Lung (tissue), 12 donors: ENCODE results near the gene ITPKB. TPM values are rescaled to one million over a fixed set of nuclear protein-coding genes. Genes with fewer than 3 reads are reported as not detected.
A peak's percentile ranks its signal among the peaks of the same experiment; 100 is the strongest.

Experiments used
- ATAC-seq: fragments of 200-7000 bp; cut with Tn5 transposase; one replicate; pipeline ENCODE4 v1.9.1; 2020; ENCODE audit warnings: moderate number of reproducible peaks; ENCODE audit not compliant: insufficient read depth, low FRiP score
- DNase-seq, 3 donors: peaks; one replicate each; pipeline ENCODE4 v3.0.0-alpha.2; 2013 to 2017
- H3K27ac ChIP-seq, 2 donors: one replicate each; pipeline ENCODE4 v1.5.1; 2013; ENCODE audit warnings: mild to moderate bottlenecking in 2 of 2, moderate library complexity in 2 of 2, control low read depth in 1 of 2, inconsistent platforms in 1 of 2, low read depth in 1 of 2, low read length in 1 of 2
- H3K27me3 ChIP-seq, 3 donors: one replicate each; pipeline ENCODE4 v1.5.1; 2013; ENCODE audit warnings: low read length in 2 of 3; ENCODE audit not compliant: control insufficient read depth in 3 of 3, insufficient read depth in 3 of 3
- H3K36me3 ChIP-seq, 4 donors: one replicate each; pipeline ENCODE4 v1.5.1; 2013; ENCODE audit warnings: low read length in 4 of 4, mild to moderate bottlenecking in 1 of 4, moderate library complexity in 1 of 4; ENCODE audit not compliant: control insufficient read depth in 4 of 4, insufficient read depth in 4 of 4
- H3K4me1 ChIP-seq, 5 donors: one replicate each; pipeline ENCODE4 v1.5.1; 2013; ENCODE audit warnings: low read length in 5 of 5, mild to moderate bottlenecking in 2 of 5, moderate library complexity in 1 of 5; ENCODE audit not compliant: control insufficient read depth in 5 of 5, insufficient read depth in 5 of 5
- H3K4me3 ChIP-seq: one replicate; pipeline ENCODE4 v1.5.1; 2013; ENCODE audit warnings: mild to moderate bottlenecking, control low read depth, moderate library complexity
- H3K9ac ChIP-seq, 2 donors: one replicate each; pipeline ENCODE4 v1.5.1; 2013; ENCODE audit warnings: low read length in 2 of 2, control low read depth in 1 of 2; ENCODE audit not compliant: insufficient read depth in 1 of 2
- H3K9me3 ChIP-seq, 4 donors: one replicate each; pipeline ENCODE4 v1.5.1; 2013; ENCODE audit warnings: low read length in 3 of 4, mild to moderate bottlenecking in 1 of 4, moderate library complexity in 1 of 4; ENCODE audit not compliant: control insufficient read depth in 4 of 4, insufficient read depth in 3 of 4
- CTCF ChIP-seq: IDR thresholded peaks from 2 replicates; pipeline ENCODE4 v1.5.1; 2012; ENCODE audit warnings: mild to moderate bottlenecking; ENCODE audit errors: control extremely low read depth, extremely low read depth
- WGBS, 2 donors: extraction: QIAGEN DNeasy Blood & Tissue Kit; methylation state at CpG; one replicate each; pipeline ENCODE4 v1.1.7; 2013; 5-methylcytosine and 5-hydroxymethylcytosine counted together
- polyA plus RNA-seq, 2 donors: library from polyadenylated mRNA; stranded (reverse); fragments of 200-250 nt; gene quantifications; one replicate each; pipeline ENCODE4 v1.2.1, GENCODE V29; 2013
- total RNA-seq, 2 donors: library from RNA; depleted of rRNA in 1 of 2; stranded (reverse); fragments of >200 nt in 1 of 2; gene quantifications; one replicate each; pipeline ENCODE4 v1.2.1, GENCODE V29; 2014 to 2021
- donor health status: control.
- donor health status: control.
- donor health status: Bipolar disorder and iron deficiency.
- donor health status: healthy.
- donor health status: DM: yes; HTN: yes; CAD: no.

The ITPKB gene
- total and polyA plus RNA-seq, 4 donors: 9.9 to 46.6 (median 28.1) TPM

DNA sequence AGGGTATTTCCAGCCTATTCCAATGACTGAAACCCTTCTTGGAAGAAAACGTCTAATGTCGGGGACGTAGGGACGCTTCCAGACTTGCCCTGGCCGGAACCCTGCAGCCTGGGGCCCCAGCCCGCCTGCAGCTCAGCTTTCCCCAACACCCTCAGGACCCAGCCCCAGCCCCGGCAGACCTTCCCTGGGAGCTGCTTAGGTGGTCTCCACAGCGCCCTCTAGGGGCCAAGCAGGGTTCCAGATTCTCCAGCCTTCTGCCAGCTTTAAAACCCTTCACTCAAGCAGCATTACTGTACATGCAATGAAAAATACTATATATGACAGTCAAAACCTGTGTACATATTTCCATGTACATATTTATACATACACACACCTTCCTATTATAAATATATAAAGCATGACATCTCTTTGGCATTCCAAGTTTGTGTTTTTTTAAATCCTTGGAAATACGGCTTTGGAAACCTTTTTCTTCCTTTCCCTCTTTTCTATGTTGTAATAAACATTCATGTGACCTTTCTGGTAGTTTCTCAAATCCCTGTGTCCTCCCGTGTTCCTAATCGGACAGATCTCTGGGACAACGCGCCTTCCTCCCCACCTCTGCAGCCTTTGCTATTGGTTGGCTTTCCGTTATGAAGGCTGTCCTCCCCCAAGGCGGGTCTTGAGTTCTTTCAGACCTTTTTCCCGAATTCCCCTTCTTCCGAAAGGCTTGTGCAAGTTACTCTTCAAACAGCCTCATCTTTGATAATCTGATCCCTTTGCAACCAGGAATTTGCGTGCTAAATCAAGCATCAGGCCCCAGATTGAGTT lies 130.2 kb downstream of the ITPKB start:
- H3K4me3 ChIP-seq: no peak overlapping the region
- peaks cover 0 to 14% (median 0%) of the 10 kb centered on the region in 5 donors for H3K4me1 ChIP-seq
- DNase-seq (peak; percentile 64 to 74 (median 67)), ATAC-seq (no peak)
- TF ChIP-seq CTCF: peak; percentile 40
- H3K36me3 ChIP-seq: no peaks in the 10 kb centered on the region
- H3K27me3 ChIP-seq: no peaks in the 10 kb centered on the region
- WGBS, 2 donors: 64 to 66% methylated on average over 18 of the region's 18 CpGs
- H3K27ac ChIP-seq: no peak overlapping the region
- H3K9me3 ChIP-seq: no peaks in the 10 kb centered on the region
- H3K9ac ChIP-seq: no peak overlapping the region

- DNase-seq (no peak), ATAC-seq (no peak)
- WGBS, 2 donors: 95 to 100% methylated on average over 1 of the region's 1 CpG
- no peaks in the 10 kb centered on the region for H3K36me3 ChIP-seq
- H3K27me3 ChIP-seq: no peaks in the 10 kb centered on the region
- H3K27ac ChIP-seq: no peak overlapping the region
- no peak overlapping the region for H3K9ac ChIP-seq
- no peak overlapping the region for H3K4me3 ChIP-seq
- peaks cover 0 to 25% (median 3%) of the 10 kb centered on the region in 5 donors for H3K4me1 ChIP-seq
- no peak for TF ChIP-seq CTCF
- no peaks in the 10 kb centered on the region for H3K9me3 ChIP-seq
Observed at GRCh38 chr1:226607821-226608220, 131.3 kb downstream of the ITPKB start.

DNA sequence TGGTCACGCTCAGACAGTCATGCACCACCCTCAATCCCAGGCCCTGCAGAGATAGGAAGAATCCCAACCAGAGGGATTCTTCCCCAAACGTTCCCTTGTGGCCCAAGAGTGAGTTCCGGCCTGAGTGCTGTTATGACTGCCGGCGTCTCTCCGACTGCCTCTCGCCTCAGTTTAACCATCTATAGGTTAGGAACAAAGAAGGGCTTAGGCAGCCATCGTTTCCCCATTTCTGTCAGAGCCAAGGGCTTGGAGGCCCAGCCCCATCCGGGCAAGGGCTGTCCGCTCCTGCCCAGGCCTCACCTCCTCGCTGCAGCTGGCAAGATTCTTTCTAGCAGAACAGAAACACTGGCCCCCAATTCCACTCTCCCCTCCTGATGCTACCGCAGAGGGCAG lies 131.8 kb downstream of the ITPKB start:
- no peak overlapping the region for H3K4me3 ChIP-seq
- peaks cover 0 to 31% (median 8%) of the 10 kb centered on the region in 5 donors for H3K4me1 ChIP-seq
- DNase-seq: no peak
- TF ChIP-seq CTCF: no peak
- no peaks in the 10 kb centered on the region for H3K36me3 ChIP-seq
- no peaks in the 10 kb centered on the region for H3K9me3 ChIP-seq
- H3K27me3 ChIP-seq: no peaks in the 10 kb centered on the region
- WGBS, 2 donors: 96 to 97% methylated on average over 12 of the region's 12 CpGs
- ATAC-seq: no peak
- no peak overlapping the region for H3K9ac ChIP-seq
- no peak overlapping the region for H3K27ac ChIP-seq
